Mammary epithelial cell (primary cell): Measurements from ENCODE around the gene MZT2B.
"Not testable (repeated sequence)": the region's sequence is repeated elsewhere in the genome, so short reads cannot be mapped to it uniquely, and the experiment has no call there.

Experiments used
- EZH2 ChIP-seq: IDR thresholded peaks from 2 replicates; pipeline ENCODE4 v1.6.1; 2012; ENCODE audit warnings: low read length, inconsistent platforms, borderline replicate concordance
- TF ChIP-seq, protein P1 (sequence below), 2 donors: IDR thresholded peaks in 1 of 2; conservative IDR thresholded peaks in 1 of 2; 2 replicates each; pipeline ENCODE4 v1.5.1; 2011 to 2012; ENCODE audit warnings: inconsistent platforms in 2 of 2, low read length in 2 of 2, mild to moderate bottlenecking in 2 of 2, control low read depth in 1 of 2, low read depth in 1 of 2; ENCODE audit not compliant: insufficient read depth in 1 of 2; ENCODE audit errors: extremely low read depth in 1 of 2

DNA sequence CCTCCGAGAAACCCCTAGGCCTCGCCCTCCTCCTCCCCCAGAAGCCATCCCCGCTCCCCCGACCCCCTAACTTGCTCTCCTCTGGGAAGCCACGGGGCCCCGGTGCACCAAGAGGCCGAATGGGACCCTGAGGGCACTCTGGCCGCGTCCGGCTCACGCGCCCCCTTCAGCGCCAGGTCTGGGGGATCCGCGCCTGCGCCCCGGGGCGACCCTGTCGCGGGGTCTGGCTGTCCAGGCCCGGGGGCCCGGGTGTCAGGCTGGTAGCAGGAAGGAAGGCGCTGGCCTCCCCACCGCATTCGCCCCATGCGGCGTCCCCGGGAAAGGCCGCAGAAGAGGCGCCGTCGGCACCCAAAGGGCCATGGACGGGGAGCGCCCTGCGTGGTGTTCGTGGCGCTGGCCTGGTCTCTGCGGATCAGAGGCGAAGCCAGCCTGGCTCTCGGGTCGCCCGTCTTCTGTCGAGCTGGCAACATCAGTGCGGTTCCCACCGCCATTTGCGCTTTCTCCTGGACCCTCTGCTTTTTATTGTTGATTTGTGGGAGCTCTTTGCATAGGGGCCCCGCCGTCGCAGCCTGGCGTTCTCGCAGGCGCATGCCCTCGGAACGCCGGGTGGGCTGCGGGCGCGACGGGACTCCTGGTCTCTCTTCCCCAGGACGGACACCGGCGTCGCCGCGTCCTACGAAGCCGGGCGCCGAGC, 46.6 kb downstream of the MZT2B start:
- not testable (repeated sequence) for TF ChIP-seq EZH2
- TF ChIP-seq, protein P1, sequence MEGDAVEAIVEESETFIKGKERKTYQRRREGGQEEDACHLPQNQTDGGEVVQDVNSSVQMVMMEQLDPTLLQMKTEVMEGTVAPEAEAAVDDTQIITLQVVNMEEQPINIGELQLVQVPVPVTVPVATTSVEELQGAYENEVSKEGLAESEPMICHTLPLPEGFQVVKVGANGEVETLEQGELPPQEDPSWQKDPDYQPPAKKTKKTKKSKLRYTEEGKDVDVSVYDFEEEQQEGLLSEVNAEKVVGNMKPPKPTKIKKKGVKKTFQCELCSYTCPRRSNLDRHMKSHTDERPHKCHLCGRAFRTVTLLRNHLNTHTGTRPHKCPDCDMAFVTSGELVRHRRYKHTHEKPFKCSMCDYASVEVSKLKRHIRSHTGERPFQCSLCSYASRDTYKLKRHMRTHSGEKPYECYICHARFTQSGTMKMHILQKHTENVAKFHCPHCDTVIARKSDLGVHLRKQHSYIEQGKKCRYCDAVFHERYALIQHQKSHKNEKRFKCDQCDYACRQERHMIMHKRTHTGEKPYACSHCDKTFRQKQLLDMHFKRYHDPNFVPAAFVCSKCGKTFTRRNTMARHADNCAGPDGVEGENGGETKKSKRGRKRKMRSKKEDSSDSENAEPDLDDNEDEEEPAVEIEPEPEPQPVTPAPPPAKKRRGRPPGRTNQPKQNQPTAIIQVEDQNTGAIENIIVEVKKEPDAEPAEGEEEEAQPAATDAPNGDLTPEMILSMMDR (conservative IDR thresholded peaks at IDR 0.05 in 1 of 2, IDR thresholded peaks at IDR 0.05 in 1 of 2; ENCODE audit: extremely low read depth in 1 of 2, insufficient read depth in 1 of 2, low read depth in 1 of 2, low read length in 2 of 2) = not testable (repeated sequence)
